T-helper 22 cell (primary cell): Measurements from ENCODE around the gene CUX1.

Source experiments
- DNase-seq: peaks from one replicate; pipeline ENCODE4 v3.0.0-alpha.2; 2020; ENCODE audit warnings: low read depth

CUX1 gene

DNA sequence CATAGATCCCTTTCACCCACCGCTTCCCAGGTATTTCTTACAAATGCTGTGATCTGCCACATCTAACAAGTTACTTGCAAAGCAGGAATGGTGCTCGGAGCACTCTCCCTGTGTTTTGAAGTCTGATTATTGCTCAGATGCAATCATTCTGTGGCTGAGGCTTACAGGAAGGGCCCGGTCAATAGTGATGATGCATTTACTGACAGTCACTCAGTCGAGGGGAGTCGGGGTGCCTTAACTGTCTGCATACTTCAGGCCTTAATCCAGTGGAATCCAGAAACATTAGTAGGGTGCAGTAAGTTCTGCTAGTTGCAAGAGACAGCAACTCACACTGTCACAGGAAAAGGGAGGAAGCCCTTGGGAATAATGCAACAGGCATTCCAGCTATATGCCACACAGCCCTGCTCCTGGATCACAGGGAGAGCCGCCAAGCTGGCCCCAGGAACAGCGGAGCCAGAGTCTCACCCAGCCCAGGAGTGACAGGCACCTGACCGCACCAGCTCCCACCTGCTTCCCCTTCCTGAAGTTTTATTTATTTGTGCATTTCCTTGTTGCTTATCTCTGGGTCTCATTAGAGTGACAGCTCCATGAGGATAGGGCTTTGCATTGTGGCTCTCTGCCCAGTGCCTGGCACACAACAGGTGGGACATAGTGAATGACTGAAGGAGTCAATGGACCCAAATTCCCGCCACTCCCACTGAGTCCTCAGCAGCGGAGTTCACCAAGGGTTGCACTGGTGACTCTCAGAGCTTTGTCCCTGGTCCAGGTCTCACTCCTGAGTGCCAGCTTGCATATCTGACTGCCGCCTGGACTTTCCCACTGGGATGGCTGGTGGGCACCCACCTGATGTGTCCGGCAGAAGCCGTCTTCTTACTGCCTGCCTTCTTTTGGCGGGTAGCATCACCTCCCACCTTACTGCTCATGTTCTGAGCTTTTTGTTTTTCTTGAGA lies 256.8 kb downstream of the CUX1 start:
- DNase-seq: no peak

DNA sequence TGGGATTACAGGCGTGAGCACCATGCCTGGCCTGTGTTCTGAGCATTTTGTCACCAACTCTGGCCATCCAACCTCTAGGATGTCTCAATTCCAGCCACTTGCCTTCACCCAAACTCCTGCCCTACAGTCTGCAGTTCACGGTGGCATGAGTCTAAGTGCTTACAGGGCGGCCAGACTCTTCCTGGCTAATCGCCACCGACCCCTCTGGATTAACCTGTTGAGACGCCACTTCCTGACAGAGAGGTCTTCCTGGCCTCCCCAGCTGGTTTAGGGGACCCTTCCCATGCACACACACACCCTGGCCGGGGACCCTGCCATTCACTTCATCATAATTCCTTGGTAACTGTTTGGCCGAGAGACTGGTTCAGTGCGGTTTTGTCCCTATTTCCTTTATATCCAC lies 257.7 kb downstream of the CUX1 start:
- DNase-seq: no peak

DNA sequence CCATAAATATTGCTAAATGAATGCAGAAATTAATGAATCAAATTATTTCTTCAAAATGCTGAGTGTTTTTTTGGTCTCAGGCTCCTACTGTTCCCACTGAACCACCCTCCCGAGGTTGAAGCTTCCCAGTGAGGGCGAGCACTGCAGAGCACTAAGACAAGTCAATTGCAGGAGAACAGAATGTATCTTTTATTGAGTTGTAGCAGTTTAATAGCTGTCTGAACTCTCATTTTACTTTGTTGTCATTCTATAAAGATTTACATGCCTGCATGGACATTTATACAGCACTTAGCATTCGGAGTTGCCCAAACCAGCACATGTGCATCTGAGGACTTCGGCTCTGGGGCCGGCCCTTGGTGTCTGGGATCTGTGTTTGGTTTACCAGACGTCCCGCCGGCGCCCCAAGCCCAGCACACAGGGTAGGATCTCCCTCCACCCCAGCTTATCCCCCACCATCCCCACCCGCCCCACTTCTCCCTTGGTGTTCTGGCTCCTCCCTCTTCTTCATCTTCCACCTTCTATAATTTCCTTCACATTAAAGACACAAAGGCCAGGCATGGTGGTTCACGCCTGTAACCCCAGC lies 258.2 kb downstream of the CUX1 start:
- no peak for DNase-seq

DNA sequence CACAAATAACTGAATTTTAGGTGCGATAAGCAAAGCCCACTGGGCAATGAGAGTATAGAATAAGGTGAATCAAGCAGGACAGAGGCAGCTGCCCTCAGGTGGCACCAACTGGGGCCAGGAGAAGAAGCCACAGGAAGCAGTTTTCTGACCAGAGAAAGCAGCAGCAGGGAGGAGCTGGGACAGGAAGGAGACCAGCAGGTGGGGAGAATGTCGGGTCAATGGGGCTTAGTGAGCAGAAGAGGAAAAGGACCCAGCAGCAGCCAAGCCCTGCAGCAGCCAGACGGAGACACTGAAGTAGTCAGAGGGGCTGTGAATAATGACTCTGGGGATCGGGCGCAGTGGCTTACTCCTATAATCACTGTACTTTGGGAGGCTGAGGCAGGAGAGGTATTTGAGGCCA lies 259.7 kb downstream of the CUX1 start:
- DNase-seq: no peak

DNA sequence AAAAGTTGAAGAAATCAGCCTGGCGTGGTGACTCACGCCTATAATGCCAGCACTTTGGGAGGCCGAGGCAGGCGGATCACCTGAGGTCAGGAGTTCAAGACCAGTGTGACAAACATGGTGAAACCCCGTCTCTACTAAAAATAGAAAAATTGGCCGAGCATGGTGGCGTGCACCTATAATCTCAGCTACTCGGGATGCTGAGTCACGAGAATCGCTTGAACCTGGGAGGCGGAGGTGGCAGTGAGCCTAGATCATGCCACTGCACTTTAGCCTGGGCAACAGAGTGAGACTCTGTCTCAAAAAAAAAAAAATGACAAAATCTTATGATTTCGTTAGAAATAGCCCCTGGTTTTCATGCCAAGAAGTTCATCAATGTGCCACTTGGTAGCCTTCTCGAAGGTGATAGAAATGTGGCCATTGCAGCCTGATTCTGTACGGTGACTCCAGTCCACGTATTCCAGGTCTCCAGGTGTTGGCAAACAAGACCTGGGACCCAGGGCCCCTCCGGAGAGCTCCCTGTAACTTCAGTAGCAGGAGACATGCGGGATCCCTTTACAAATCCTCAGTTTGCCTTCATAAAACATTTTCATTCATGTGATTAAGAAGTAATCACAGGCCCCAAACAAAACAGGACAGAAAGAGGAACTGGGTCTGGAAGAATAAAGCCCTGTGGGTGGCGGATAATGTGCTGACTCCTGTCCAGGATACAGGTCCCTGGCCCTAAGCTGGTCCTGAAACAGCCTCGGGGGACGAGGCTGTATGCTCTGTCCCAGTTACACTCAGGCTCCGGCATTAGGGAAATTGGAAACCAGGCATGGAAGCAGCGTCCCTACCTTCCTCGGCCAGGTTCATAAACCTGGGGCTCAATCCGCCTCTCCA lies 262.0 kb downstream of the CUX1 start:
- no peak for DNase-seq

DNA sequence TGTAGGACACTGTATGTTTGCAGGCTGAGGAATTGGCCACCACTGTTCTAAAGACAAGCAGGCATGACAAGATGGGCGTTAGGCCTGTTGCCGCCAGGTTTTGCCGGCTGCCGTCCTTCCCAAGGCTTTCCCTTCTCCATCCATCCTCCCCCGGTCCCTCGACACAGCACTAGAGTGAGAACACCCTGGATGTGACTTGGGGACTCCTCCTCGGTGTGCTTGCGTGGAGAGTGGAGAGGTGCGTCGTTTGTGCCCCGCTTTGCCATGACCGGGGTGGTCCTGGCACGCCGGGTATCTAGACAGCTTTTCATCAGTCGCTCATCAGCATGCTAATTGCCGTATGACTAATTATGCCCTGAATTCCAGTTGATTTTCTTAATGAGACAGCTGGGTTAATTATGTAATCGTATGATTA lies 262.6 kb downstream of the CUX1 start:
- DNase-seq: no peak

DNA sequence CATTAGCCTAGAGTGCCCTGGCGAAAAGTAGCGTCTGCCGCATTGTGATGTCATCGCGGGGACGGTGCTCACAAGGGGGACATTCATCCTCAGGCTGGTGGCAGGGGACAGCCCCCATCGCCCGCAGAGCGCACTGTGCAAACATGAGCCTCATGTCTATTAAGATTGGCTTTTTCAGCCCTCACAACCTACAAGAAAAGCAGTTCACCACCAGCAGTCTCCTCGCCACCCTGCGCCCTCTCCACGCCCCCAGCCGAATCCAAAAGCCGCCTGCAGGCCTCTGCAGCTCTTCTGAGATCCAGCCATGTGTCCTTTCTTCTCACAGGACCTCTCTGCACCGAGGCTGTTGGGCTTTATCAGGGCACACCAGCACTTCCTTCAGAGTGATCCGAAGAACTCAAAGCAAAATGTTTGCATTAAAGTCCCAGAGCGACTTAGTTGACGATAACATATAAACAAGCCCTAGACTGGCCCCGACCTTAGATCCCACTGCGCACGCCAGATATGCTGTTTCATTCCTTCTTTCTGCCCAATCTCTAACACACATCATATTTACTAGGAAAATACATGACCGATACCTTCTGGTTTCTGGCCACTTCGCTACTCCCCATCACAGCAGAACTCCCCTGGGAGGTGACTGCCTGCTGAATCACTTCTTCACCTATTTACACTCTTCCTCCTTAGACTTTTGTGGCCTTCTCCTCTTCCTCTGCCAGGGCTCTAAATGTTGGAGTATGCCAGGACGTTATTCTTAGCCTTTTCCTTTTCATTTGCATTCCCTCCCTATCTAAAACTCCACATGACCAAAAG lies 263.2 kb downstream of the CUX1 start:
- DNase-seq: no peak

DNA sequence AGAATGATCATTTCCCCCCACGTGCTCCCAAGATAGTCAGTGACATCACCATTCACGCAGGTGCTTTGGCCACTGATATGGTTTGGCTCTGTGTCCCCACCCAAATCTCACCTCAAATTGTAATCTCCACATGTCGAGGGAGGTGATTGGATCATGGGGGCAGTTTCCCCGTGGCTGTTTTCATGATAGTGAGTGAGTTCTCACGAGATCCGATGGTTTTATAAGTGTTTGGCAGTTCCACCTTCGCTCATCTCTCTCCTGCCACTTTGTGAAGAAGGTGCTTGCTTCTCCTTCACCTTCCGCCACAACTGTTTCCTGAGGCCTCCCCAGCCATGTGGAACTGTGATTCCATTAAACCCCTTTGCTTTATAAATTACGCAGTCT lies 263.8 kb downstream of the CUX1 start:
- no peak for DNase-seq

DNA sequence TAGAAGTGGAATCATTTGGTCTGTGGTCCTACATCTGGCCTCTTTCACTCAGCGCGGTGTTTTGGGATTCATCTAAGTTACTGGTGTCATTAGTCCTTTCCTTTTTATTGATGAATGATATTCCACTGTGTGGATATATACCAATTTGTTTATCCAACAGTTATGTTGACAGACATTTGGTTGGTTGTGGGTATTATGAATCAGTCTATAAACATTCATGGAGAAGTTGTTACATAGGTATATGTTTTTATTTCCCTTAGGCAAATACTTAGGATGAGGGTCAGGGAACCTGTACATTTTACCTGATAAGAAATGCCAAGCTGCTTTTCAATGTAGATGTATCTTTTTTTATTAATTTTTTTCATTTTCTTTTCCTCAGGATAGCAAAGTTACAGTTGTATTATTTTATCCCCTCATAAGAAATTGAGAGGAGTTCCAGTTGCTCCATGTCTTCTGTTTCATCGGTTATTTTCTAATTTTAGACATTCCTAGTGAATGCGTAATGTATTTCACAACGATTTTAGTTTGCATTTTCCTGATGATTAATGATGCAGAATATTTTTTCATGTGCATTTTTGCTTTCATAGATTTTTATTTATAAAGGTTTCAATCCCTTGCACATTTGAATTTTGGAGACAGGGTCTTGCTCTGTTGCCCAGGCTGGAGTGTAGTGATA lies 265.4 kb downstream of the CUX1 start:
- no peak for DNase-seq

DNA sequence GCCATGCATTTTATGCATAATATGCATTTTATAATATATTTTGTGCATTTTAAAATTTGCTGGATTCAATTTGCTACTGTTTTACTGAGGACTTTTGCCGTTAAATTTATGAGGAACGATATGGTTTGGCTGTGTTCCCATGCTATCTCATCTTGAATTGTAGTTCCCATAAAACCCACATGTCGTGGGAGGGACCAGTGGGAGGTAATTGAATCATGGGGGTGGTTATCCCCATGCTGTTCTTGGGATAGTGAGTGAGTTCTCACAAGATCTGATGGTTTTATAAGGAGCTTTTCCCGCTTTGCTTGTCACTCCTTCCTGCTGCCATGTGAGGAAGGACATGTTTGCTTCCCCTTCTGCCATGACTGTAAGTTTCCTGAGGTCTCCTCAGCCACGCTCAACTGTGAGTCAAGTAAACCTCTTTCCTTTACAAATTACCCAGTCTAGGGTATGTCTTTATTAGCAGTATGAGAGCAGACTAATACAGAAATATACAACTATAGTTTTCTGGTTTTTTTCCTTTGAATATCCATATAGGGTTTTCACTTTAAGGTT lies 267.9 kb downstream of the CUX1 start:
- DNase-seq: no peak

DNA sequence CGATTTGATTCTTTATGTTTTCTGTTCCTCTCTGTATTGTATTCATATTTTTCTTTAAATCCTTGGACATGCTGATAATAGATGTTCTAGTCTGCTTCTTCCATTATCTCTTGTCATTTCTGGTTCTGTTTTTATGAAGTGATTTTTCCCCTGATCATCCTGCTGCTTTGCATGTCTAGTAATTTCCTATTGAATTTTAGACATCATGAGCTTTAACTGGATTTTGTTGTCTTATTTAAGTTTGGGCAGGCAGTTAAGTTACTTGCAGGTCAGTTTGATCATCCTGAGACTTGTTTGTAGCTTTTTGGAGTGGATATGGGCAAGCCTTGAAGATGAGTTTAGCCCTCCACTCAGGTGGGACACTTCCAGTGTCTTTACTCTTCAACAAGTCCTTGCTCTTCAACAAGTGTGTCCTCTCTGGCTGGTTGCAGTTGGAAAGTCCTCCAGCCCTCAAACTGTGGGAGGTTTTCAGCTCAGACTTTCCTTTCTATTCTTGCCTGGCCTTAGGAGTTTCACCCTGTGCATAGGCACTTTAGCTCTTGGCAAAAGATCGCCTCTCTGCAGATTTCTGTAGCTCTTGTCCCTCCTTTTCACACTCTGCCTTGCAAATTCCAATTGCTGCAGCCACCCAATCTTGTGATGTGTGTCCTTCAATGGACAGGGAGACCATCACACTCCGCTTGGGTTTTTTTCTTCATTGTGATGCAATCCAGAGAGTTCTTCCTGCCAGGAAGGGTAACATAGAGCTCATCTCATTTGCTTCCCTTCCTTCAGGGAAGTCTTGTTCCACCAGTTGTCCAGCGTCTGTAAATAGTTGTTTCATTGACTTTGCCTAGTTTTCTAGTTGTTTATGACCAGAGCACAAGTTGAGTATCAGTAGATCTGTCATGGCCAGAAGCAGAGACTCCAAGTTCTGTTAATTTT lies 272.0 kb downstream of the CUX1 start:
- no peak for DNase-seq

DNA sequence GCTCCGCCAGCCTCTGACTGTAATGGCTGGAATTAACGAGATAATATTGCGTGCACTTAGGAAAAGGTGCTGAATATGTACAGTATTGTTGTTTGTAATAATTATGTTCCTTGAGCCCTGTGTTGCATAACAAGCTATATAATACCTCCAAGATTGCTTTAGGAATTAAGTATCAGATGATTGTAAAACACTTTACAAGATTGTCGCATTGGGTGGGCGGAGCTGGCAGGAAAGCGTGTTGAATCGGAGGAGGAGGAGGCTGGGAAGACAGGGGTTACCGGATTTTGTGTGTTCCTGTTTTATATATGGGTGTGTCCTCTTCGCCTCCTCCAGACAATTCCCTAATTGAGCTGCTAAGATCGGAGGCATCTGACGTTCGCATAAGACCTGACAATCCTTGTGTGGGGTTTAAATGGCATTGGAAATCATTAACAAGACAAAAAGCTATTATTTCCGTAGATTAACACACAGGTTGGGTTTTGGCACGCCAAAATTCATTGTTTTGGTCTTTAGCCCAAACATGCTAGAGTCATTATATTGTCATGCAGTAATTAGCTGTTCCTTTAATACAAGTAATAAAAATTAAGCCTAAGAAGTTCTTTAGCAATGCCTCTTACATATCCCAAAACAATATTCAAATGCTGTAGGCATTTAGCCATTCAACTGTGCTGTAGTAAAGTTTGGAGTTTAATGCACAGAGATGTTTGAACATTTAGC lies 276.3 kb downstream of the CUX1 start:
- DNase-seq: no peak

DNA sequence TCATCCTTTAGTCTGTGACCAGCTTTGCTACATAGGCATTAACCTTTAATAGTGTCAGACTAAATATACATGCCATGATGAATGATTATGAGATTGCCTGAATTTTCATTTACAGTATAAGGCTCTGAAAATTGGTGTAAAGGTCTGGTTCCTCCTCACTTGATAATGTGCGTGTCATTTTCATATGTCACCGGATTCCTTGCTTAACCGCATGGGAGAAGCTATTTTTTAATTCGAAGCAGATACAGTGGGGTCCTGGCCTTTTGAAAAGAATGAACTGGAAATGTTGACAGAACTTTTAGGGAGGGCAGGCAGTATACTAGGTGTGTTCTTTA lies 276.9 kb downstream of the CUX1 start:
- DNase-seq: no peak

DNA sequence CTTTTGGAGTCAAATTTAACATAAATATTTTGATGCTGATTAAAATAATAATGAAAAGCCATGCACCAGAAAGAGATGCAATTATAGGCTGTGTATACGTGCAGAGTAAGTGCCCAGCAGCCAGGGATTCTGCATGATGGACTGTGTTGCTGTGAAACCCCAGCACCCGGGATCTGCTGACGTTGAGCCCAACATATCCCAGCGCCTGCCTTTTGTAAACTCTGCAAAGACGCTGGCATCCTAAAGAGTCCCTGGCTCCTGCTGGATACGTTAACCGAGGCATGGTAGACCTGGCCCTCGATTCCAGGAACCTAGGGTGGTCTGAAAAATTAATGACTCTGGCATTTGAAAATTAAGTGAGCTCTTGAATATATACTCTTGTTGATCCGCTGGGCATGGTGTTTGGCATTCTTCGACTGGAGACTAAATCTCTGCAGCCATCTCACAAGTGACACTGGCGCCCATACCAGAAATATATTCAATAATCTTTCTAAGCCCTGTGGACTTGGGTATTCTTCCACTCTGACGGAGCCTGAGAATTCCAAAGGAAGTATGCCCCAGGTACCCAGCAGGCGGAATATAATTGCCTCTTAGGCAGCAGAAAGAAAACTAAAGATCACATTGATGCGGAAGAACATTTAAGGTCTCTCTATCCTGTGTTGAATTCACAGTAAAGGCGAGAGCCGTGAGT lies 278.0 kb downstream of the CUX1 start:
- DNase-seq: no peak

DNA sequence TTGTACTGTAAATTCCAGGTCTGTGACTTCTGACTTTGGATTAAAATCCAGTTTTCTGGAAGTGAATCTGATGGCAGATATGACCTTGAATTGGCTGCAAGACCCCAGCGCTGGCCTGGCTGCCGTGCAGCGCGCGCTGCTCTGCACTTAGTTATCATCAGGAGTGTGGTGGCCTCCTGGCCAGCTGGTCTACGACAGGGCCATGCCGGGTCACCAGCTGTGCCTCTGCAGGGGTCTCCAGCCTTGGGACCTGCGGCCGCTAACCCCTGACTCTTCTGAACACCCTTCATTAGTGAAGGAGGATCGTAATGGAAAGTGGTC lies 278.5 kb downstream of the CUX1 start:
- DNase-seq: no peak

DNA sequence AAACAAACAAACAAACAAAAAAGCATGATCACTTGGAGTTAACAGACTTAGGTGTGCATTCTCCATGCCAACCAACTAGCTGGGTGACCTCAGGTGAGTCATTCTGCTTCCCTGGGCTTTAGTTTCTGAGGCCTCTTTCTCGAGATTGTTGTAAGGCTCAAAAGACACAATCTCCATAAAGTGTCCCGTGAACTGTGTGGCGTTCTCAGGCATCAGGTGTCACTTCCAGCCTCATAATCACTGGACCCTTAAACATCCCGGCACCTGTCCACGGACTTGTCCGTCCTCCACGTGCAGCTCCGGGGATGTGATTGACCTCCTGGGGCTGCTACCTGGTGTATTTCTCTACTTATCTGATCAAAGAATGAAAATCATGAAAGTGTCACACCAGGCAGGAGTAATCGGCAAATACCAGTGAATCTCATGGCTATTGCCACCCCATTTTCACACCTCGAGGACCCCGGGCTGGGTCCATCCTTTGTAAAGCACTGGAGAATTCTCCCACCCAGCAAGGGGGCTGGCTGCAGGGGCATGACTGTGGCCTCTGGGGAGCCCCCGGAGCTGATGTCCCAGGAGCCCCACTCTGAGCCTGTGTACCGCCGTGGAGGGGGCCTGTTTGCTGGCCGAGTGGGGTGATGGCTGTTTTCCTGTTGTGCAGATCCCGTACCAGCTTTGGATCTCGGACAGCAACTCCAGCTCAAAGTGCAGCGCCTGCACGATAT lies 279.4 kb downstream of the CUX1 start:
- no peak for DNase-seq

DNA sequence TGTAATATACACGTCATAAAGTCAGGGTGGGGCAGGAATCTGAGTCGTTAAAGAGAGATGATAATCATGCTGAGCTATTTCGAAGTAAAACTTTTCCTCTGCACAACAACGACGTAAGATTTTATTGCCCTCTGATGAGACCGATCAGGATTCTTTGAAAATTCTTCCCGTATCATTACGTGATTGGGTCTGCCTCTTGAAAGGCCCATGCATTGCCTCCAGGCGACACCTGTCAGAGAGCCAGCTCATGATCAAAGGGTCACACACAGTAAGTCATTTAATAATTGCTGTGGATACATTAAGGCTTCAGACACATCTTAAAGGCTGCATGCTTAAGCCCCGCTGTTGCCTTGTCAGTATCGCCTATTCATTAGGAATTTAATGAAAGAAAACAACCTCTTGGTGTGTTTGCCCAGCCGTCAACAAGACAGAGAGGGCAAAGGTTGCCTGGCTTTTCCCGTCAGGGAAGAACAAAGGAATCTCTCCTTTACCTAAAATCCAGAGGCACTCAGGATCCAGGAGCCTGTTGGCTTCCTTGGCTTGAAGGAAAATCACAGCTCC lies 280.3 kb downstream of the CUX1 start:
- no peak for DNase-seq

DNA sequence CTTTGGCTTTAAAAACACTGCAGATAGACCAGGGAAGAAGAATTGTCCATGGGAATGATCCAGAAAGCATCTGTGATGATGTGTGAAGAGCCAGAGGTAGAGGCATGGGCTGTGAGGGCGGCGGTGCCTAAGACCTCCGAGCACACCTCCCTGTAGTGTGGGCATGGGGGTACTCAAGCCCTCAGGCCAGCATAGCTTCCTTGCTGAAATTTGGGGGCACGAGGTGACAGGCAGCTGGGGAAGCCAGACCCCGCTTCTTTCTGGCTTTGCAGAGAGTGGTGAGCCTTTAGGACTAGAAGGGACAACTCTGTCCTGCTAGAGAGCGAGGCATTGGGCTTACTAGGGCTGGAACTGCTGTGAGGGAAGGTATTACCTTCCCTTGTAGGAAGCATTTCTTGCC lies 281.6 kb downstream of the CUX1 start:
- no peak for DNase-seq
